Endothelial cell of umbilical vein (primary cell): ENCODE measurements around the gene CACNA1F.

Source experiments
- GATA2 ChIP-seq: IDR thresholded peaks from 2 replicates; pipeline ENCODE4 v1.7.0; 2011; ENCODE audit warnings: low read depth, mild to moderate bottlenecking, moderate library complexity, mixed read lengths, low read length; ENCODE audit not compliant: insufficient read length, insufficient read depth
- POLR2A ChIP-seq: IDR thresholded peaks from 2 replicates; pipeline ENCODE4 v1.6.1; 2012; ENCODE audit warnings: low read depth, mild to moderate bottlenecking, control low read depth, low read length
- POLR2AphosphoS5 ChIP-seq: IDR thresholded peaks from 2 replicates; pipeline ENCODE4 v1.6.1; 2012; ENCODE audit warnings: low read depth, mild to moderate bottlenecking, control low read depth, low read length, moderate library complexity; ENCODE audit not compliant: insufficient read depth
- TF ChIP-seq, protein P1 (sequence below): IDR thresholded peaks from 2 replicates; pipeline ENCODE4 v1.6.1; 2011; ENCODE audit not compliant: insufficient read depth, insufficient read length
- TF ChIP-seq, protein P2 (sequence below), 2 donors: IDR thresholded peaks; 1 replicate in 1 of 2; 2 replicates in 1 of 2; pipeline ENCODE4 v1.5.1; 2011; ENCODE audit warnings: low read length in 2 of 2, mild to moderate bottlenecking in 2 of 2, moderate library complexity in 2 of 2, control low read depth in 1 of 2, inconsistent platforms in 1 of 2, low read depth in 1 of 2; ENCODE audit not compliant: insufficient read depth in 1 of 2; ENCODE audit errors: extremely low read depth in 1 of 2

DNA sequence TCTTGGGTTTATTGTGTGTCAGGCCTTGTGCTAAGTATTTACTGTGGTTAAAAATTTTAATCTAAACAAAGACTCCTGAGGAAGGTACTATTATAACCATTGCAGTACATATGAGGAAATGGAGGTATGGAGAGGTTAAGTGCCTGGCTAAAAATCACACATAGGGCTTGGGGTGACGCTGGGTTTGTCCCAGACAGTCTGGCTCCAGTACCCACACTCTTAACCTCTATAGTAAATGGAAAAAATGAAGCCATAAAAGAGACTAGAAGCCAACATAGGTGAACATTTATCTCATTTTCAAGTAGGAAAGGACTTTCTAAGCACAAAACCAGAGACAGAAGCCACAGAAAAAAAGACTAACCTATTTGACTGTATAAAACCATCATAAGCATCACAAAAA is 29.5 kb upstream of the CACNA1F start:
- no peak for TF ChIP-seq POLR2A
- TF ChIP-seq, protein P1, sequence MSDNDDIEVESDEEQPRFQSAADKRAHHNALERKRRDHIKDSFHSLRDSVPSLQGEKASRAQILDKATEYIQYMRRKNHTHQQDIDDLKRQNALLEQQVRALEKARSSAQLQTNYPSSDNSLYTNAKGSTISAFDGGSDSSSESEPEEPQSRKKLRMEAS: no peak
- TF ChIP-seq, protein P2, sequence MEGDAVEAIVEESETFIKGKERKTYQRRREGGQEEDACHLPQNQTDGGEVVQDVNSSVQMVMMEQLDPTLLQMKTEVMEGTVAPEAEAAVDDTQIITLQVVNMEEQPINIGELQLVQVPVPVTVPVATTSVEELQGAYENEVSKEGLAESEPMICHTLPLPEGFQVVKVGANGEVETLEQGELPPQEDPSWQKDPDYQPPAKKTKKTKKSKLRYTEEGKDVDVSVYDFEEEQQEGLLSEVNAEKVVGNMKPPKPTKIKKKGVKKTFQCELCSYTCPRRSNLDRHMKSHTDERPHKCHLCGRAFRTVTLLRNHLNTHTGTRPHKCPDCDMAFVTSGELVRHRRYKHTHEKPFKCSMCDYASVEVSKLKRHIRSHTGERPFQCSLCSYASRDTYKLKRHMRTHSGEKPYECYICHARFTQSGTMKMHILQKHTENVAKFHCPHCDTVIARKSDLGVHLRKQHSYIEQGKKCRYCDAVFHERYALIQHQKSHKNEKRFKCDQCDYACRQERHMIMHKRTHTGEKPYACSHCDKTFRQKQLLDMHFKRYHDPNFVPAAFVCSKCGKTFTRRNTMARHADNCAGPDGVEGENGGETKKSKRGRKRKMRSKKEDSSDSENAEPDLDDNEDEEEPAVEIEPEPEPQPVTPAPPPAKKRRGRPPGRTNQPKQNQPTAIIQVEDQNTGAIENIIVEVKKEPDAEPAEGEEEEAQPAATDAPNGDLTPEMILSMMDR (IDR thresholded peaks at IDR 0.05; ENCODE audit: extremely low read depth in 1 of 2, insufficient read depth in 1 of 2, low read depth in 1 of 2, low read length in 2 of 2): no peak
- no peak for TF ChIP-seq POLR2AphosphoS5
- TF ChIP-seq GATA2: no peak
